NCI-H2081 (cell line): ENCODE data around the gene JOSD1.
"Not testable (repeated sequence)": the region's sequence is repeated elsewhere in the genome, so short reads cannot be mapped to it uniquely, and the experiment has no call there.

ENCODE experiments used
- DNase-seq, 2 experiments: peaks; one replicate each; lab custom pipeline; 2025; lab: John Stamatoyannopoulos, UW

JOSD1 gene

DNA sequence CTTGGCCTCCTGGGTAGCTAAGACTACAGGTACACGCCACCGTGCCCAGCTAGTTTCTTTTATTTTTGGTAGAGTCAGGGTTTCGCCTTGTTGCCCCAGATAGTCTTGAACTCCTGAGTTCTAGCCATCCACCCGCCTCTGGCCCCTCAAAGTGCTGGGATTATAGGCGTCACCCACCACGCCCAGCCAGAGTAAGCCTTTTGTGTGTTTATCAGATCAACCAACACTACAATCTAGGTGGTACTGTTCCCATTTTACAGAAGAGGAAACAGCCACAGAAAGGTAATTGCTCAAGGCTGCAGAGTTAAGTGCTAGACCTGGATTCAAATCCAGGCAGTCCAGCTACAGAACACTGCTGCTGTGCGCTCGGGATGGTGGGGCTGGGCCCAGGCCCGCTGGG lies 15.8 kb downstream of the JOSD1 start:
- DNase-seq, result no peak

- peak; percentile 75 to 82 for DNase-seq
Measured at GRCh38 chr22:38681582-38682335, 19.0 kb downstream of the JOSD1 start, which contains the start of gene TOMM22. TOMM22 (plus strand) TSS chr22:38681957; CDS start chr22:38681979, 22 bp downstream.

GRCh38 chr22:38675833-38676232 lies 24.9 kb downstream of the JOSD1 start:
- DNase-seq, result no peak

GRCh38 chr22:38674888-38675287 lies 25.9 kb downstream of the JOSD1 start:
- no peak for DNase-seq

DNA sequence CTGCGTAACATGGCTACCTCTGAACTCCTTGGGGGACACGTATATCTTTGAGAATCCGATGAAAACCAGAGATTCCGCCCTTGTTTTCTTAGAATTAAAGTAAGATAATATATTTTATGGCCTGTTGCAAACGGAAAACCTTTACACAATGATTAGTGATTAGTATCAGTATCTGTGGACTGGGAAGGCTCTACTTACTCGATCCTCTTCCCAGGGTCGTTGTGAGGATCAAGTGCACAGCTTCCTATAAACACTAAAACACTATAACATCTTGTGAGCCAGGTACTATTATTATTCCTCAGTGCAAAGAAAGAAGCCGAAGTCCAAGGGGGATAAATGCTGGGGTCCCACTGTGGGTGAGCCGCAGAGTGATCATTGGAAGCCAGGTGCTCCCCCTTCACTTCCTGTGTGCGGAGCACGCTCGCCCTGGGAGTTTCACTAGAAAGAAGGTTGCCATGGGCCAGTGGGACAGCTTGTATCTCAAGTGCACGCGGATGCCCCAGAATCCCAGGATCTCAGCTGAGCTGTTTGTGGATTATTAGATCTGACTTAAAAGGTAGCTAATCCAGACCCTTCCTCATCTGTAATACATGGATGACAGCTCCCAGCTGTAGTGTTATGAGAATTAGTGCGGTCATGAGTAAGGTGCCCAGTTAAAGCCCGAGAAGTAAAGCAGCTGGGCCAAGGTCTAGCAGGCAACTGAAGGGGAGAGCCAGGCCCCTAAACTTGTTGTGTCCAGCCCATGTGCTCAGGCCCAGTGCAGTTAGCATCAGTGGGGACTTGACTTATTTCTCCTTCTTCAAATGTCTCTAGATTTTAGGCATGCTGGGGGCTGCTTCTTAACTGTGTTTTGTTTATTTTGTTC lies 43.5 kb downstream of the JOSD1 start:
- peak in 1 of 2 experiments; percentile 13 for DNase-seq

GRCh38 chr22:38656256-38657044 lies 44.3 kb downstream of the JOSD1 start, which contains the start of the genes CBY1 and FAM227A:
CBY1 (plus strand) TSS chr22:38656638; CDS start chr22:38668055, 11,417 bp downstream.
FAM227A (minus strand) TSS chr22:38656392; CDS start chr22:38650168, 6,224 bp downstream.
- peak; percentile 86 to 89 for DNase-seq

- peak in 1 of 2 experiments; percentile 23 for DNase-seq
Measured at GRCh38 chr22:38655519-38656255, 45.1 kb downstream of the JOSD1 start.

- no peak for DNase-seq
Measured at GRCh38 chr22:38653741-38654140, 47.0 kb downstream of the JOSD1 start.

GRCh38 chr22:38652859-38653258 lies 47.9 kb downstream of the JOSD1 start:
- no peak for DNase-seq

- no peak for DNase-seq
Measured at GRCh38 chr22:38649841-38650522, 50.8 kb downstream of the JOSD1 start.

GRCh38 chr22:38645430-38645829 lies 55.3 kb downstream of the JOSD1 start:
- no peak for DNase-seq

DNA sequence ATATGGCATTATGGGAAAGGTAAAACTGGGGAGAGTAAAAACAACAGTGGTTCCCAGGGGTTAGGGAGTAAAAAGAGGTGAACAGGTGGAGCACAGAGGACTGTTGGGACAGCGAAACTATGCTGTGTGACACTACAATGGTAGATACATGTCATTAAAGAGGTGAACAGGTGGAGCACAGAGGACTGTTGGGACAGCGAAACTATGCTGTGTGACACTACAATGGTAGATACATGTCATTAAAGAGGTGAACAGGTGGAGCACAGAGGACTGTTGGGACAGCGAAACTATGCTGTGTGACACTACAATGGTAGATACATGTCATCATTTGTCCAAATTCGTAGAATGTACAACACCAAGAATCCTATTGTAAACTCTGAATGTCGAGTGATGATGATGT lies 56.5 kb downstream of the JOSD1 start:
- DNase-seq, result not testable (repeated sequence)

GRCh38 chr22:38641476-38642040 lies 59.2 kb downstream of the JOSD1 start:
- no peak for DNase-seq

DNA sequence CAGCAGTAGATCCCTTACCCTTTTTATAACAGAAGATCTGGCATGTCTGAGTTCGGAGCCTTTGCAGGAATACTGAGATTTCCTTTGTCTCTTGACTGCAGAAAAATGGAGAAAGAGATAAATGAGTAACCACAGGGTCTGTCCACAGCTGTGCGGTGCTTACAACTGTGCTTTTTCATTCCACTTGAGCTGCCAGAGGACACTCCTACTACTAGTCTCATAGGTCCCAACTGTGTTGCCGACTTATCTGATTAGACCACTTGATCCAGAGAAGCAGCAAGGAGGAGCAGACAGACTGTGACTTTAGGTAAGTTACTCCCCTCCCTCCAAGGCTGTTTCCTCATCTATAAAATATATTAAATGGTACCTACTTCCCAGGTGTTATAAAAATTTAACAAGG lies 62.0 kb downstream of the JOSD1 start:
- no peak for DNase-seq

DNA sequence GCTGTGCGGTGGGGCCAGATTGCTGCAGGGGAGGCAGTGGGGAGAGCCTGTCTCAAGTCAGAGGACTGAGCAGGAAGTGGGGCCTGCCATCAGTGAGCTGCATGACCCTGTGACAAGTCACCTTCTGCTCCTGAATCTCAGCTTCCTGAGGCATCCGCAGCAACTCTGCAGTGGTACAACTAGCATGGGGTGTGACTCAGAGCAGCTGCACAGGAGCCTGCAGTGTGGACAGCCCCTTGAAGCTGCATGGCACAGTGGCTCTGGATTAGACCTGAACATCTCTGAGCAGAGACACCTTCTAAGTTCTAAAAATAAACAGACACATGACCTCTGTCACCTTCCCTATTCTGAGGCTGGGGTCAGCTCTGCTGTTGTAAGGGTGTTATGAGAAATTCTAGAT lies 62.5 kb downstream of the JOSD1 start:
- DNase-seq, result no peak
